Cerebellar nuclear complex (tissue), 1 donor: Measurements from ENCODE around the gene ADAMTSL2.
"Not testable (repeated sequence)": the region's sequence is repeated elsewhere in the genome, so short reads cannot be mapped to it uniquely, and the experiment has no call there.

Experiments used
- DNase-seq, 2 experiments: peaks; one replicate each; lab custom pipeline; 2025; lab: John Stamatoyannopoulos, UW

Gene ADAMTSL2

GRCh38 chr9:133558191-133559126 lies 24.0 kb downstream of the ADAMTSL2 start:
- no peak for DNase-seq

GRCh38 chr9:133560311-133560710 lies 25.8 kb downstream of the ADAMTSL2 start:
- DNase-seq = no peak

GRCh38 chr9:133560944-133561343 lies 26.4 kb downstream of the ADAMTSL2 start:
- DNase-seq = no peak

GRCh38 chr9:133561976-133562554 lies 27.6 kb downstream of the ADAMTSL2 start:
- DNase-seq = no peak

- no peak for DNase-seq
Measured at GRCh38 chr9:133562611-133563290, 28.2 kb downstream of the ADAMTSL2 start.

GRCh38 chr9:133563291-133563796 lies 28.8 kb downstream of the ADAMTSL2 start:
- no peak for DNase-seq

- DNase-seq = not testable (repeated sequence)
Measured at GRCh38 chr9:133563814-133564213, 29.3 kb downstream of the ADAMTSL2 start.

- DNase-seq = no peak
Measured at GRCh38 chr9:133564451-133565116, 30.1 kb downstream of the ADAMTSL2 start.

- no peak for DNase-seq
Measured at GRCh38 chr9:133566382-133566781, 31.9 kb downstream of the ADAMTSL2 start.

- no peak for DNase-seq
Measured at GRCh38 chr9:133566817-133567216, 32.3 kb downstream of the ADAMTSL2 start.

GRCh38 chr9:133568186-133568585 lies 33.7 kb downstream of the ADAMTSL2 start:
- no peak for DNase-seq

- DNase-seq = no peak
Measured at GRCh38 chr9:133569121-133569785, 34.7 kb downstream of the ADAMTSL2 start.

- peak in 1 of 2 experiments; percentile 39 for DNase-seq
Measured at GRCh38 chr9:133569891-133570690, 35.6 kb downstream of the ADAMTSL2 start.

- no peak for DNase-seq
Measured at GRCh38 chr9:133570691-133571080, 36.2 kb downstream of the ADAMTSL2 start.

- no peak for DNase-seq
Measured at GRCh38 chr9:133571391-133571890, 36.9 kb downstream of the ADAMTSL2 start.

- DNase-seq = no peak
Measured at GRCh38 chr9:133571896-133572595, 37.5 kb downstream of the ADAMTSL2 start.

- DNase-seq = no peak
Measured at GRCh38 chr9:133572821-133573361, 38.4 kb downstream of the ADAMTSL2 start.

- DNase-seq = no peak
Measured at GRCh38 chr9:133573791-133574515, 39.4 kb downstream of the ADAMTSL2 start.

- DNase-seq = no peak
Measured at GRCh38 chr9:133574771-133575170, 40.3 kb downstream of the ADAMTSL2 start.
